ENCODE measurements around the gene LRRC43.
"Not testable (repeated sequence)": the region's sequence is repeated elsewhere in the genome, so short reads cannot be mapped to it uniquely, and the experiment has no call there.

Gene LRRC43

DNA sequence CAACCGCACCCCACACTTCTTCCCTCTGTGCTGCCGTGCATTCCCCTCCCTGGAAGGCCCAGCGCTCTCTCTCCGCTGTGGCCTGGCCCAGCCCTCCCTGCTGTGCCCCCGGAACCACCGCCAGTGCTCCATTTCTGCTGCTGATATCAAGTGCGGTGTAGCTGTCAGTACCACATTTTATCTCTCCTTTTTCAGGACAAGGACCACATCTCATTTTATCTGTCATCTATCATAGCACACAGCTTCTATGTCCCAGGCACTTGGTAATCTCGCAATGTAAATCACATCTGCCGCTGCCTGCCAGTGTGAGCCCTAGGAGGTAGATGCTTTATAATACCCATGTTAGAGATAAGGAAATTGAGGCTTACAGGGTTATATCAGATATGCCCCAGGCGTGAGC is 27.2 kb upstream of the LRRC43 start:
- DNase-seq (ENCODE audit: low spot score), result peak; percentile 57

DNA sequence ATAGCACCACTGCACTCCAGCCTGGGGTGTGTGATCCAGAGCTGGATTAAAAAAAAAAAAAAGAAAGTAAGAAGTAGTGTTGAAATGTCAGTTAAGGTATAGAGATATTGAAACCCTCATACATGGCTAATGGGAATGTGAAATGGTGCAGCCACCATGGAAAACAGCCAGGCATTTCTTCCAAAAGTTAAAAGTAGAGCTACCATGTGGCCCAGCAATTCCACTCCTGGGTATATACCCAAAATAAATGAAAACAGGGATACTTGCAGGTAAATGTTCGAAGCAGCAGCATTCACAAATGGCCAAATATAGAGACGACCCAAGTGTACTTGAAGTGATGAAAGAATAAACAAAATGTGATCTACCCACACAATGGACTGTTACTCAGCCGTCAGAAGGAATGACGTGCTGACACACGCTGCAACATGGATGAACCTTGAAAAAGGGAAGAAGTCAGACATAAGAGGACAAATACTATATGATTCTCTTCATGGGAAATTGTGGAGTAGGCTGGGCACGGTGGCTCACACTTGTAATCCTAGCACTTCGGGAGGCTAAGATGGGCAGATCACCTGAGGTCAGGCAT is 24.1 kb upstream of the LRRC43 start:
- no peak for DNase-seq (ENCODE audit: low spot score)

- peak; percentile 65 for DNase-seq (ENCODE audit: low spot score)
Measured at GRCh38 chr12:122159882-122160281, 23.0 kb upstream of the LRRC43 start.

- DNase-seq (ENCODE audit: low spot score), result no peak
Measured at GRCh38 chr12:122160761-122161160, 22.2 kb upstream of the LRRC43 start.

GRCh38 chr12:122161682-122162081 is 21.2 kb upstream of the LRRC43 start:
- no peak for DNase-seq (ENCODE audit: low spot score)

DNA sequence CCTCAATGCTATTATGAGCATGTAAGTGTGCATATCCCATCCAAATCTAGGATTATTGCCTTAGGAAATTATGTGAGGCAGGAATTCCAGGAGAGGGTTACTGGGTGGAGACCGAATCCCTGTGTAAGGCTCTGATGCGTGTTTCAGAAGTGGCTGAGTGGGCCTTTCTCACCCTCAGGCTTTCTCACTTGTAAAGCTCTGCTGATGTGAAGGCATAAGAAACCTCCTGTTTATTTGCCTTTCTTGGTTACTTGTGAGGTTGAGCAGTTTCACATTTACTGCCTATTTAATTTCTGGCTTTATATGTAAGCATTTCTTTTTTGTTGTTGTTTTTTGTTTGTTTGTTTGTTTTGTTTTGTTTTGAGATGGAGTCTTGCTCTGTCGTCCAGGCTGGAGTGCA is 19.9 kb upstream of the LRRC43 start:
- no peak for DNase-seq (ENCODE audit: low spot score)

DNA sequence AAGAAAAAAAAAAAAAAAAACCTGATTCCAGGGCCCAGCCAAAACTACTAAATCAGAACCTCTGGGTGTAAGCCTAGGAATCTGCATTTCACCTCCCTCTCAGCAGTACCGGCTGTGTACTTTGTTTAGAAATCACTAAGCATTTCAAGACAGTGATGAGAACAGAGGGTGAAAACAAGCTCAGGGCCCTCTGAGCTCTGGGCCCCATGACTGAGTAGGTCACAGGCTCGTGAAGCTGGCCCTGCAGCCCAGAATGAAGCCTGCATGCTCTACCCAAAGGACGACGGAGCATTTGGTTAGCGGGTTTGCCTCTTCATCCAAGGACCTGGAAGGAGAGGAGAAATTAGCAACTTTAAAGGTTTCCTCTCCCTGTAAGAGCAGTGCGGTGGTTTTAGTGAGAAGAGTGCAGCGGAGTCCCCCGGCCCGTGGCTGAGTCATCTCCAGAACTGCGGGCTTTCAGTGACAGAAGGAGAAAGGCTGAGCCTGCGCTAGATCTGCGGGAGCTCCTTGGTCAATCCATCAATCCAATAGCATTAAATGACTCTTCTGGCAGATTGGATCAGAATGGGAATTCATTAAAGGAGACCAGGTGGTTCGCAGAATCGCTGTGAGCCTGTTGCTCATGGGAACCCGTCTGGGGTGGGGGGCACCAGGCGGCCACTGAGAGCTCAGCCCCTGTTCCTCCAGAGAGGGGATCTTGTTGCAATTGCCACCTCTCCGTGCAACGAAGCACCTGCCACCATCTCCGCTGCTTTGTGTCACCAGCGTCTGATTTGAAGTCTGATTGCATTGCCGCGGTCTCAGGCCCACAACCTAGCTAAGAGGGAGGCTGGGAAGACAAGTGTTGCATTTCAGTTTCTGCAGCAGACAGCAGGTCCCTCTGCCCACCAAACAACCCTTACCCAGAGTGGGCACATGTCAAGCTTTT is 16.2 kb upstream of the LRRC43 start:
- peak; percentile 75 for DNase-seq (ENCODE audit: low spot score)

DNA sequence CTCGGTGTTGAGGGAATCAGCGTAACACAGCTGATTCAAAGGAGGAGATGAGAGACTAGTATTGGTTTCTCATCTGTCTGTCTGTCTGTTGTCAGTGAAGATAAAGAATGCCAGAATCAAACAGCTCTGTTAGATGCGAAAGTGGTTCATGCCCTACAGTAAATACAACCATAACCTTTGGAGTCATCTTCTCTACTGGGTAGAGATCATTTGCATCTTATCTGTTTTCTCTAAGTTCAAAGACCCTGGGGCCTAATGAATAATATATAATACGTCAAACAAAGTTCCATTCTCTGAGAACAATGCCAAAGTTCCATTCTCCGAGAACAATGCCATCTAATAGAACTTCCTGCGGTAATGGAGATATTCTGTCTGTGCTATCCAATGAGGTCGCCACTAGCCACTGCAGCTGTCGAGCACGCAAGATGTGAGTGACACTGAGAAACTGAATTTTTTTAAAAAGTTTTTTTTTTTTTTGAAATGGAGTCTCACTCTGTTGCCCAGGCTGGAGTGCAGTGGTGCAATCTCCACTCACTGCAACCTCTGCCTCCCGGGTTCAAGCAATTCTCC is 15.5 kb upstream of the LRRC43 start:
- no peak for DNase-seq (ENCODE audit: low spot score)

- no peak for DNase-seq (ENCODE audit: low spot score)
Measured at GRCh38 chr12:122168492-122168891, 14.4 kb upstream of the LRRC43 start.

- no peak for DNase-seq (ENCODE audit: low spot score)
Measured at GRCh38 chr12:122171399-122171798, 11.5 kb upstream of the LRRC43 start.

DNA sequence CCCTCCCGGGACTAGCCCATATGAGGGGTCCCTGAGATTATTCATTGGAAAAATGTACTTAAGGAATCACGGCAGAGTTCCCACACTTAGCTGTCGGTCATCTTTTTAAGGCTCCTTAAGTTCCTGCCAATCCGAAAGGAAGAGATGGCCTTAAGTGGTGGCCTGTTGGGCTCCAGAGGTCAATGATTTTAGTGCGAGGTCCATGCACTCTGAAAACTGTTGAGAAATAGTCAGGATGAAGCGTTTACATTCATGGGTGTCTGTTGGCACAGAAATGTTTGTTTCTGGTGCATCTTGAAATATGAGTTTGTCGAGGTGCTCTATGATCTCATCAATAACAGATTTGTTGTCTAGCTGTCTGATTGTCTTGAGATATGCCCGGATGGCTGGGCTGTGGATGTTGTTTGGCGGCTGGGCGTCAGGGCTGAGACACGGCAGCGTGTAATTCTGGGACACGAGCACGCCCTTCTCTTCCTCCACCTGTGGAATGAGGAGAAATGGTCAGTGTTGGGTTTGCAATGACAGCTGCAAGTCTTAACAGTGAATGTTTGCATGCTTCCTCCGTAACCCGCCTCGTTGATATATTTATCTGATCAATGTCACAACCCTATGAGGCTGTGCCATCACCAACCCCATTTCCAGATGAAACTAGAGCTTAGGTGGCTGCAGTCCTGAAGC is 10.5 kb upstream of the LRRC43 start:
- no peak for DNase-seq (ENCODE audit: low spot score)

GRCh38 chr12:122174155-122174845 is 8.6 kb upstream of the LRRC43 start, which contains the start of gene IL31:
IL31 (minus strand) TSS chr12:122174221; CDS start chr12:122174172, 49 bp downstream.
- no peak for DNase-seq (ENCODE audit: low spot score)

DNA sequence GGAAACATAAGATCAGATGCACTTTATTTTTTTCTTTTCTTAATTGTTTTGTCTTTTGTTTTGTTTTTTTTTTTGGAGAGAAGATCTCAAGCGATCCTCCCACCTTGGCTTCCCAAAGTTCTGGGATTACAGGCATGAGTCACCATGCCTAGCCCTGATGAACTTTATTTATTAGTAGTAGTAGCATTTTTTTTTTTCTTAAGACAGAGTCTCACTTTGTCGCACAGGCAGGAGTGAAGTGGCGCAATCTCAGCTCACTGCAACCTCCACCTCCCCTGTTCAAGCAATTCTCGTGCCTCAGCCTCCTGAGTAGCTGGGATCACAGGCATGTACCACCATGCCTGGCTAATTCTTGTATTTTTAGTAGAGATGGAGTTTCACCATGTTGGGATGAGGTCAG is 6.5 kb upstream of the LRRC43 start:
- DNase-seq (ENCODE audit: low spot score), result not testable (repeated sequence)

DNA sequence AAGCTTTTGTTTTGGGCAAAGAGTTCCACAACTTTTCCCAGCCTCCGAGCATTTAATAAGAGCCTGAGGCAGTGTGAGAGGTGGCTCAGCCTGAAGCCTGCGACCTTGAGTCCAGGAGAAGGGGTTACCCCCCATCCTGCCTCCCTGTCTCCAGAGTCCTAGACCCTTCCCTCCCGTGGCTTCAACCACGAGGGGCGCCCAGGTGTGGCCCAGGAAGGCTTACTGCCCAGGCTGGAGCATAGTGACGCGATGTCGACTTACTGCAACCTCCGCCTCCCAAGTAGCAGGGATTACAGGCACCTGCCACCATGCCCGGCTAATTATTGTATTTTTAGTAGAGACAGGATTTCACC is 641 bp downstream of the LRRC43 start:
- no peak for DNase-seq (ENCODE audit: low spot score)

DNA sequence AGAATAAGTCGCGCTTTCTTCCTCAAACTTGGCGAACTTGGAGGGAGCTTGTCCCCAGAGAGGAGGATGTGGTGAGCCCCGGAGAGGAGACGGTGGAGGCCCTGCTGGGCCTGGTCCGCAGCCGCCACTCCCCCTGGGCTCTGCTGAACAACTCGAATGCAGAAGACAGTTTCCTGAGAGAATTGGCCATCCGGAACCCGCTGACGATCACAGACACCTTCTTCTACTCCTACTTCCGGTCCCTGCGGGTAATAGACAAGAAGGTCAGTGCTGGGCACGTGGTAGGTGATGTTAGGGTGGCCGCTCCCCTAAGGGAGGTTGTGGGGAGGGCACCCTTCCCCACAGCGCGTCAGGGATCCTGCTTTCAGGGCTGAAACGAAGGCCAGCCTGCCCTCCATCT is 1.6 kb downstream of the LRRC43 start:
- DNase-seq (ENCODE audit: low spot score), result no peak

- DNase-seq (ENCODE audit: low spot score), result no peak
Measured at GRCh38 chr12:122185079-122185478, 2.2 kb downstream of the LRRC43 start.

DNA sequence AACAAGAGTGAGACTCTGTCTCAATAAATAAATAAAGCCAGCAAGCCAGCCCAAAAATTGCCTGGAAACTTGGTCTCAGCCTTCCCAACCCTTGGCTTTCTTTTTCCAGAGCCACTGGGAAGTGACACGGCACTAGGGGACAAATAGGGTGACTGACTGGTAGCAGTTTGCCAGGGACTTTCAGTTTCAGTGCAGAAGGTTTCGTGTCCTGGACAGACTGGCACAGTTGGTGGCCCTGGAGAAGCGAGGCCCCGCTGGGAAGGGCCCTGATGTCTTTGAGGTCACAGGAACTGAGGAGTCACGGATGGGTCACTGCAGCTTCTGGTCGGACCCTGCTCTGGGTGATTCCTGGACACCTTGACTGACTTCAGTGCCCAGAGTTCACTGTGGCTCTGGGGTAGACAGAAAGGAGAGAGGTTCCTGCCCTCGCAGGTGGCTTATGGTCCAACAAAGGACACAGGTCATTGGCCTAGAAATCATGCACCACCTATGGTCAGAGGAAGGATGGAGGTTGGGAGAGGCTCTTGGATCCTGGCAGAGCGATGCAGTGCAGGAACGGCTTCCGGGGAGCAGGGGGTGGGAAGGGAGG is 2.7 kb downstream of the LRRC43 start:
- no peak for DNase-seq (ENCODE audit: low spot score)

- no peak for DNase-seq (ENCODE audit: low spot score)
Measured at GRCh38 chr12:122187466-122187865, 4.5 kb downstream of the LRRC43 start.

- no peak for DNase-seq (ENCODE audit: low spot score)
Measured at GRCh38 chr12:122189626-122190475, 6.9 kb downstream of the LRRC43 start.

All from SK-N-DZ (cell line).